ENCODE results near the gene GPSM1. TPM values are rescaled to one million over a fixed set of nuclear protein-coding genes. Genes with fewer than 3 reads are reported as not detected.

The GPSM1 gene
- total and polyA plus RNA-seq, 4 donors, result 12.6 to 41.6 (median 22.7) TPM

DNA sequence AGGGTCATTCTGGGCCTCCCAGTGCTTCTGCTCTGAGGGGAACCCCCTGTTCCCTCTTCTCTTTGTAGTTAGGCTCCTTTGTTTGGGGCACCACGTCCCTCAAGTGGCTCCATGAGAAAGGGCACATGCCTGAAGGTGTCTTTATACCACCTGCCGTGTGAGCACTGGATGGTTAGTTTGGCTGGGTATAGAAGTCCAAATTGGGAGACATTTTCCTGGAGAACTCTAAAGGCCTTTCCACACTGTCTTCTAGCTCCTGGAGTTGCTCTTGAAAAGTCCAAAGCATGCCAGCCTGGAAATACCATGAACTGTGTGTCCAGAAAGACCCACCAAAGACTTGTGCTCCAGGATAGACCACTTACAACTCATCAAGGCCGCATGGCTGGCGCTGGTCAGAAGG lies 12.4 kb upstream of the GPSM1 start:
- Histone ChIP-seq H3K9ac (ENCODE audit: insufficient read depth in 1 of 2, low read length in 2 of 2) (no peak overlapping the region), H3K4me3 (no peak overlapping the region), H3K9me3 (ENCODE audit: control insufficient read depth in 4 of 4, insufficient read depth in 3 of 4, low read length in 3 of 4) (peaks cover 0 to 6% (median 0%) of the 10 kb centered on the region in 4 donors), H3K27ac (ENCODE audit: low read depth in 1 of 2, low read length in 1 of 2) (no peak overlapping the region), H3K27me3 (ENCODE audit: control insufficient read depth in 3 of 3, insufficient read depth in 3 of 3, low read length in 2 of 3) (no peaks in the 10 kb centered on the region), H3K36me3 (ENCODE audit: control insufficient read depth in 4 of 4, insufficient read depth in 4 of 4, low read length in 4 of 4) (no peaks in the 10 kb centered on the region), H3K4me1 (ENCODE audit: control insufficient read depth in 5 of 5, insufficient read depth in 5 of 5, low read length in 5 of 5) (peaks cover 0 to 5% (median 0%) of the 10 kb centered on the region in 5 donors)
- TF ChIP-seq, protein P1, sequence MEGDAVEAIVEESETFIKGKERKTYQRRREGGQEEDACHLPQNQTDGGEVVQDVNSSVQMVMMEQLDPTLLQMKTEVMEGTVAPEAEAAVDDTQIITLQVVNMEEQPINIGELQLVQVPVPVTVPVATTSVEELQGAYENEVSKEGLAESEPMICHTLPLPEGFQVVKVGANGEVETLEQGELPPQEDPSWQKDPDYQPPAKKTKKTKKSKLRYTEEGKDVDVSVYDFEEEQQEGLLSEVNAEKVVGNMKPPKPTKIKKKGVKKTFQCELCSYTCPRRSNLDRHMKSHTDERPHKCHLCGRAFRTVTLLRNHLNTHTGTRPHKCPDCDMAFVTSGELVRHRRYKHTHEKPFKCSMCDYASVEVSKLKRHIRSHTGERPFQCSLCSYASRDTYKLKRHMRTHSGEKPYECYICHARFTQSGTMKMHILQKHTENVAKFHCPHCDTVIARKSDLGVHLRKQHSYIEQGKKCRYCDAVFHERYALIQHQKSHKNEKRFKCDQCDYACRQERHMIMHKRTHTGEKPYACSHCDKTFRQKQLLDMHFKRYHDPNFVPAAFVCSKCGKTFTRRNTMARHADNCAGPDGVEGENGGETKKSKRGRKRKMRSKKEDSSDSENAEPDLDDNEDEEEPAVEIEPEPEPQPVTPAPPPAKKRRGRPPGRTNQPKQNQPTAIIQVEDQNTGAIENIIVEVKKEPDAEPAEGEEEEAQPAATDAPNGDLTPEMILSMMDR (IDR thresholded peaks at IDR 0.05; ENCODE audit: control extremely low read depth, extremely low read depth), result no peak
- WGBS, 2 donors, result 90 to 96% methylated on average over 4 of the region's 4 CpGs
- ATAC-seq (ENCODE audit: insufficient read depth, low FRiP score) (no peak), DNase-seq (no peak)

DNA sequence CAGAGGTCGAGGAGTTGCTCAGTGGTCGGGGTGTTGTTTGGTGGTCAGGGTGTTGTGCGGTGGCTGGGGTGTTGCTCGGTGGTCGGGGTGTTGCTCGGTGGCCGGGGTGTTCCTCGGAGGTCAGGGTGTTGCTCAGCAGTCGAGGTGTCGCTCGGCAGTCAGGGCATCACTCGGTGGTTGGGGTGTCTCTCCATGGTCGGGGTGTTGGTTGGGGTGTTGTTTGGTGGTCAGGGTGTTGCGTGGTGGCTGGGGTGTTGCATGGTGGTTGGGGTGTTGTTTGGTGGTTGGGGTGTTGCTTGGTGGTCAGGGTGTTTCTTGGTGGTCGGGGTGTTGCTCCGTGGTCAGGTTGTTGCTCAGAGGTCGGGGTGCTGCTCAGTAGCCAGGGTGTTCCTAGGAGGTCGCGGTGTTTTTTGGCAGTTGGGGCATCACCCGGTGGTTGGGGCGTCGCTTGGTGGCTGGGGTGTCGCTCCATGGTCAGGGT lies 11.0 kb upstream of the GPSM1 start:
- TF ChIP-seq, protein P1 (IDR thresholded peaks at IDR 0.05; ENCODE audit: control extremely low read depth, extremely low read depth), result no peak
- DNase-seq (no peak), ATAC-seq (ENCODE audit: insufficient read depth, low FRiP score) (no peak)
- Histone ChIP-seq H3K36me3 (ENCODE audit: control insufficient read depth in 4 of 4, insufficient read depth in 4 of 4, low read length in 4 of 4) (no peaks in the 10 kb centered on the region), H3K9me3 (ENCODE audit: control insufficient read depth in 4 of 4, insufficient read depth in 3 of 4, low read length in 3 of 4) (peaks cover 0 to 6% (median 0%) of the 10 kb centered on the region in 4 donors), H3K4me3 (no peak overlapping the region), H3K27ac (ENCODE audit: low read depth in 1 of 2, low read length in 1 of 2) (no peak overlapping the region), H3K4me1 (ENCODE audit: control insufficient read depth in 5 of 5, insufficient read depth in 5 of 5, low read length in 5 of 5) (peaks cover 0 to 5% (median 0%) of the 10 kb centered on the region in 5 donors), H3K9ac (ENCODE audit: insufficient read depth in 1 of 2, low read length in 2 of 2) (no peak overlapping the region), H3K27me3 (ENCODE audit: control insufficient read depth in 3 of 3, insufficient read depth in 3 of 3, low read length in 2 of 3) (no peaks in the 10 kb centered on the region)
- 91 to 92% methylated on average over 23 of the region's 23 CpGs for WGBS, 2 donors

DNA sequence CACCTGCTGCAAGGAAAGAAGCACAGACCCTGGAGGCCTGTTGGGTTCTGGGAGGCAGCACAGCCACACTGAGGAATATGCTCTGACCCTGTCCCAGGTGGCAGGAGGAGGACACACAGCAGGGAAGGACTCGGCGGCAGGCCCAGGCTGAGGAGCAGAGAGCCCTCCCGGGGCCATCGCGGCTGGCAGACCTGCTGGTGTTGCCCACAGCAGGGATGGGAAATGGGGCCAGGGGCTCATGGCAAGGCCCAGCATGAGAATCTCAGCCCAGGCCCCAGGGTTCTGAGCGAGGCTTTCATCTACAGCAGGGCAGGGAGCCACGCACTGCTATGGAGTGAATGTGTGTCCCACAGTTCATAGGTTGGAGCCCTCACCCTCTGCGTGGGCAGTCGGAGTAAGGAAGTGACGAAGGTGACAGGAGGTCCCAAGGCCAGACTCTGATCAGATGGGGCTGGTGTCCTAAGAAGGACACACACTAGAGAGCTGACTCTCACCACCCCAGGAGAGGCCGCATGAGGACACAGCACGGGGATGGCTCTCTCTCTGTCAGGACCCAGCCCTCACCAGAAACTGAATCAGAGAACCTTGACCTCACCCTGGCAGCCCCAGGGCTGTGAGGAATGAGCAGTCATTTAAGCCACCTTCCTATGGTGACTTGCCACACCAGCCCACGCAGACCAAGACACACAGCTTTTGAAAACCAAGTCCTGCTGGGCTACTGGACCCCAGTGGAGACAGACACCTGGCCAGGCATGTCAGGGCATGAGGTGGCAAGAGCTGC lies 10.3 kb upstream of the GPSM1 start:
- Histone ChIP-seq H3K36me3 (ENCODE audit: control insufficient read depth in 4 of 4, insufficient read depth in 4 of 4, low read length in 4 of 4) (no peaks in the 10 kb centered on the region), H3K9me3 (ENCODE audit: control insufficient read depth in 4 of 4, insufficient read depth in 3 of 4, low read length in 3 of 4) (peaks cover 0 to 8% (median 0%) of the 10 kb centered on the region in 4 donors), H3K9ac (ENCODE audit: insufficient read depth in 1 of 2, low read length in 2 of 2) (no peak overlapping the region), H3K27ac (ENCODE audit: low read depth in 1 of 2, low read length in 1 of 2) (no peak overlapping the region), H3K4me3 (no peak overlapping the region), H3K27me3 (ENCODE audit: control insufficient read depth in 3 of 3, insufficient read depth in 3 of 3, low read length in 2 of 3) (no peaks in the 10 kb centered on the region), H3K4me1 (ENCODE audit: control insufficient read depth in 5 of 5, insufficient read depth in 5 of 5, low read length in 5 of 5) (peaks cover 0 to 3% (median 0%) of the 10 kb centered on the region in 5 donors)
- 87 to 91% methylated on average over 13 of the region's 13 CpGs for WGBS, 2 donors
- no peak for ATAC-seq (ENCODE audit: insufficient read depth, low FRiP score)
- DNase-seq, result no peak
- TF ChIP-seq, protein P1 (IDR thresholded peaks at IDR 0.05; ENCODE audit: control extremely low read depth, extremely low read depth), result no peak
